ENCODE data around the gene TMPO.
"Not testable (repeated sequence)": the region's sequence is repeated elsewhere in the genome, so short reads cannot be mapped to it uniquely, and the experiment has no call there.

- not testable (repeated sequence) for TF ChIP-seq CTCF (IDR thresholded peaks at IDR 0.05); ATF2 (CRISPR knock-in tag; IDR thresholded peaks at IDR 0.05; ENCODE audit: borderline replicate concordance, low read depth); NR3C1 (CRISPR knock-in tag; conservative IDR thresholded peaks at IDR 0.05; ENCODE audit: low read depth); PRDM15 (CRISPR knock-in tag; IDR thresholded peaks at IDR 0.05); TEAD4 (CRISPR knock-in tag; IDR thresholded peaks at IDR 0.05)
Observed at GRCh38 chr12:98576795-98577194, 61.4 kb downstream of the TMPO start.

Data from WTC11 (cell line).